ENCODE results near the gene XPO4.

- no peak for TF ChIP-seq ZFP37 (CRISPR knock-in tag; IDR thresholded peaks at IDR 0.05; ENCODE audit: borderline replicate concordance)
- no peak for TF ChIP-seq AFF4 (CRISPR knock-in tag; IDR thresholded peaks at IDR 0.05)
- TF ChIP-seq, protein P1, sequence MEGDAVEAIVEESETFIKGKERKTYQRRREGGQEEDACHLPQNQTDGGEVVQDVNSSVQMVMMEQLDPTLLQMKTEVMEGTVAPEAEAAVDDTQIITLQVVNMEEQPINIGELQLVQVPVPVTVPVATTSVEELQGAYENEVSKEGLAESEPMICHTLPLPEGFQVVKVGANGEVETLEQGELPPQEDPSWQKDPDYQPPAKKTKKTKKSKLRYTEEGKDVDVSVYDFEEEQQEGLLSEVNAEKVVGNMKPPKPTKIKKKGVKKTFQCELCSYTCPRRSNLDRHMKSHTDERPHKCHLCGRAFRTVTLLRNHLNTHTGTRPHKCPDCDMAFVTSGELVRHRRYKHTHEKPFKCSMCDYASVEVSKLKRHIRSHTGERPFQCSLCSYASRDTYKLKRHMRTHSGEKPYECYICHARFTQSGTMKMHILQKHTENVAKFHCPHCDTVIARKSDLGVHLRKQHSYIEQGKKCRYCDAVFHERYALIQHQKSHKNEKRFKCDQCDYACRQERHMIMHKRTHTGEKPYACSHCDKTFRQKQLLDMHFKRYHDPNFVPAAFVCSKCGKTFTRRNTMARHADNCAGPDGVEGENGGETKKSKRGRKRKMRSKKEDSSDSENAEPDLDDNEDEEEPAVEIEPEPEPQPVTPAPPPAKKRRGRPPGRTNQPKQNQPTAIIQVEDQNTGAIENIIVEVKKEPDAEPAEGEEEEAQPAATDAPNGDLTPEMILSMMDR (CRISPR knock-in tag; IDR thresholded peaks at IDR 0.05), result no peak
- no peak for TF ChIP-seq EP300 (IDR thresholded peaks at IDR 0.05; ENCODE audit: low read depth in 2 of 2, low read length in 2 of 2)
- TF ChIP-seq EP300 (CRISPR knock-in tag; IDR thresholded peaks at IDR 0.05; ENCODE audit: borderline replicate concordance), result no peak
- TF ChIP-seq, protein P2, sequence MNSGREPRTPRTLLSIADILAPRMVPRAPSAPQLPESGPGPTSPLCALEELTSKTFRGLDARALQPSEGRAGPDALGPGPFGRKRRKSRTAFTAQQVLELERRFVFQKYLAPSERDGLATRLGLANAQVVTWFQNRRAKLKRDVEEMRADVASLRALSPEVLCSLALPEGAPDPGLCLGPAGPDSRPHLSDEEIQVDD (CRISPR knock-in tag; IDR thresholded peaks at IDR 0.05; ENCODE audit: borderline replicate concordance), result no peak
- TF ChIP-seq ZNF709 (CRISPR knock-in tag; IDR thresholded peaks at IDR 0.05), result no peak
- no peak for TF ChIP-seq CBFB (CRISPR knock-in tag; IDR thresholded peaks at IDR 0.05)
- TF ChIP-seq PCBP1 (IDR thresholded peaks at IDR 0.05; ENCODE audit: borderline replicate concordance, low read depth, low read length), result no peak
Observed at GRCh38 chr13:20832861-20833260, 69.7 kb downstream of the XPO4 start.

All from HepG2 (cell line).